Breast epithelium (tissue), 3 donors: ENCODE measurements around the gene ARFGAP1.

Source experiments
- POLR2AphosphoS5 ChIP-seq, 3 donors: sonication (generic); formaldehyde crosslinking; IDR thresholded peaks; one replicate each; pipeline ENCODE4 v1.6.1; 2017; ENCODE audit warnings: antibody characterized with exemption in 3 of 3
- TF ChIP-seq, protein P1 (sequence below), 3 donors: fragments of 450-650 bp; IDR thresholded peaks; one replicate each; pipeline ENCODE4 v1.5.1; 2016 to 2017; ENCODE audit warnings: antibody characterized with exemption in 3 of 3, mild to moderate bottlenecking in 3 of 3, moderate library complexity in 3 of 3

DNA sequence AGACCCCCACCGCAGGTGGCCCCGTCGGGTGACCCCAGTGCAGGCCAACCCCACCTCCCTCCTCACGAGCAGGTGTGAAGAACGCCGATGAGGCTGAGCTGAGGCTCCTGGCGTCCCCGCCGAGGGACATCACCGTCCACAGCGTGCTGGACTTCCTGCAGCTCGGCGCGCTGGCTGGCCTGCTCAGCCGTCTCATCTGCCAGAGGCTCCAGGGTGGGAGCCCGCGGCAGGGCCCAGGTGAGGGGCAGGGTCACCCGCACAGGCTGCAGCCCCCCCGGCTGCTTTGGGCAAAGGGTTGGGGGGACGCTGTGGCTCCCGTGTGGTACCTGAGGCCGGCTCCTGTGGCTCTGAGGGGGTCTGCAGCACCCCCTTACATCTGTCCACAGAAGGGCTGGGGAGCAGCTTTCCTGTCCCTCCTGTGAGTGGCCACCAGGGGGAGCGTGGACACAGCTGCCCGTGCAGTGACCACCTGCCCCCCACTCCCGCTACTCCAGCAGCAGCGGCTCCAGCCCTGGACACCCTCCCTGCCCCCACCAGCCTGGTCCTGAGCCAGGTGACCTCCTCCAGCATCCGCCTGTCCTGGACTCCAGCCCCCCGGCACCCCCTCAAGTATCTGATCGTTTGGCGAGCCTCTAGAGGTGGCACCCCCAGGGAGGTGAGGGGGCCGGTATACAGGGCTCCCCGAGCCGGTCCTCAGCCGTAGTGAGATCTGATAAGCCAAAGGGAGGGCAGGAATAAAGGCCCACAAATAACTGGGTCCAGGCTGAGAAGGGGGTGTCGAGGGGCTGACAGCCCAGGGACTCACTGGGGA, 36.9 kb downstream of the ARFGAP1 start:
- TF ChIP-seq, protein P1, sequence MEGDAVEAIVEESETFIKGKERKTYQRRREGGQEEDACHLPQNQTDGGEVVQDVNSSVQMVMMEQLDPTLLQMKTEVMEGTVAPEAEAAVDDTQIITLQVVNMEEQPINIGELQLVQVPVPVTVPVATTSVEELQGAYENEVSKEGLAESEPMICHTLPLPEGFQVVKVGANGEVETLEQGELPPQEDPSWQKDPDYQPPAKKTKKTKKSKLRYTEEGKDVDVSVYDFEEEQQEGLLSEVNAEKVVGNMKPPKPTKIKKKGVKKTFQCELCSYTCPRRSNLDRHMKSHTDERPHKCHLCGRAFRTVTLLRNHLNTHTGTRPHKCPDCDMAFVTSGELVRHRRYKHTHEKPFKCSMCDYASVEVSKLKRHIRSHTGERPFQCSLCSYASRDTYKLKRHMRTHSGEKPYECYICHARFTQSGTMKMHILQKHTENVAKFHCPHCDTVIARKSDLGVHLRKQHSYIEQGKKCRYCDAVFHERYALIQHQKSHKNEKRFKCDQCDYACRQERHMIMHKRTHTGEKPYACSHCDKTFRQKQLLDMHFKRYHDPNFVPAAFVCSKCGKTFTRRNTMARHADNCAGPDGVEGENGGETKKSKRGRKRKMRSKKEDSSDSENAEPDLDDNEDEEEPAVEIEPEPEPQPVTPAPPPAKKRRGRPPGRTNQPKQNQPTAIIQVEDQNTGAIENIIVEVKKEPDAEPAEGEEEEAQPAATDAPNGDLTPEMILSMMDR (IDR thresholded peaks at IDR 0.05), result peak; percentile 49 to 77 (median 68)
- no peak for TF ChIP-seq POLR2AphosphoS5 (IDR thresholded peaks at IDR 0.05)
